ENCODE results near the gene LIN37.
A peak's percentile ranks its signal among the peaks of the same experiment; 100 is the strongest.

The LIN37 gene

GRCh38 chr19:35736913-35737886, 11.2 kb upstream of the LIN37 start:
- DNase-seq = no peak

- no peak for DNase-seq
These were observed 10.1 kb upstream of the LIN37 start for GRCh38 chr19:35738021-35738886.

GRCh38 chr19:35738887-35739229, 9.5 kb upstream of the LIN37 start:
- no peak for DNase-seq

- DNase-seq = no peak
These were observed 8.9 kb upstream of the LIN37 start for GRCh38 chr19:35739275-35740107.

- no peak for DNase-seq
These were observed 8.3 kb upstream of the LIN37 start for GRCh38 chr19:35740108-35740422.

- DNase-seq = peak; percentile 92
These were observed 7.8 kb upstream of the LIN37 start for GRCh38 chr19:35740423-35741202.

GRCh38 chr19:35741203-35741515, 7.2 kb upstream of the LIN37 start:
- DNase-seq = no peak

- DNase-seq = peak; percentile 61
These were observed 6.2 kb upstream of the LIN37 start, which contains the start of gene IGFLR1 for GRCh38 chr19:35742121-35742724. TSS of gene IGFLR1 (minus strand) at chr19:35742452. CDS start at chr19:35741180, 1,272 bp downstream.

- DNase-seq = no peak
These were observed 4.5 kb upstream of the LIN37 start for GRCh38 chr19:35743640-35744429.

- DNase-seq = peak; percentile 87
These were observed 3.7 kb upstream of the LIN37 start for GRCh38 chr19:35744430-35745327.

- peak; percentile 99 for DNase-seq
These were observed 2.9 kb upstream of the LIN37 start, which contains the start of the genes PSENEN and U2AF1L4 for GRCh38 chr19:35745328-35746086. TSS of gene PSENEN (plus strand) at chr19:35745651. CDS start at chr19:35745931, 280 bp downstream. TSS of gene U2AF1L4 (minus strand) at chr19:35745418. CDS start at chr19:35745391, 27 bp downstream.

GRCh38 chr19:35746087-35746462, 2.3 kb upstream of the LIN37 start:
- no peak for DNase-seq

- DNase-seq = no peak
These were observed 1.8 kb upstream of the LIN37 start for GRCh38 chr19:35746531-35746930.

GRCh38 chr19:35750167-35750566, 1.8 kb downstream of the LIN37 start:
- no peak for DNase-seq

- no peak for DNase-seq
These were observed 3.7 kb downstream of the LIN37 start for GRCh38 chr19:35751839-35752745.

- DNase-seq = no peak
These were observed 4.5 kb downstream of the LIN37 start for GRCh38 chr19:35752746-35753350.

GRCh38 chr19:35753634-35754369, 5.4 kb downstream of the LIN37 start:
- DNase-seq = no peak
